ENCODE results near the gene BAIAP2L2. TPM values are rescaled to one million over a fixed set of nuclear protein-coding genes. Genes with fewer than 3 reads are reported as not detected.

Gene BAIAP2L2
- total and polyA plus RNA-seq, 2 experiments from 2014 or later: 3.9 to 5.6 TPM

- Mint-ChIP-seq H3K27ac (no peak overlapping the region), H3K36me3 (ENCODE audit: low read depth) (peaks cover 13% of the 10 kb centered on the region; the same call in 2 of the 3 replicates), H3K4me3 (no peak overlapping the region), H3K9me3 (no peaks in the 10 kb centered on the region), H3K27me3 (ENCODE audit: insufficient read depth, low read depth, poor library complexity) (peaks cover 32% of the 10 kb centered on the region), H3K4me1 (peaks cover 5% of the 10 kb centered on the region; the same call in 2 of the 3 replicates)
- H3K9me2 ChIP-seq (ENCODE audit: insufficient read depth): no peaks in the 10 kb centered on the region
- TF ChIP-seq ZNF331 (CRISPR knock-in tag; IDR thresholded peaks at IDR 0.05; ENCODE audit: low read depth) (no peak), CTCF (conservative IDR thresholded peaks at IDR 0.05; ENCODE audit: low read depth in 2 of 2) (no peak), JUNB (IDR thresholded peaks at IDR 0.05; ENCODE audit: unreplicated experiment) (no peak), CREB1 (CRISPR knock-in tag; IDR thresholded peaks at IDR 0.05; ENCODE audit: low read depth) (no peak), EZH2phosphoT487 (IDR thresholded peaks at IDR 0.05; ENCODE audit: unreplicated experiment) (no peak), ZNF114 (CRISPR knock-in tag; IDR thresholded peaks at IDR 0.05) (no peak), ETS1 (IDR thresholded peaks at IDR 0.05) (no peak), NANOG (IDR thresholded peaks at IDR 0.05; ENCODE audit: borderline replicate concordance) (no peak), EZH2 (IDR thresholded peaks at IDR 0.05; ENCODE audit: low read depth, unreplicated experiment) (no peak), ZNF462 (CRISPR knock-in tag; IDR thresholded peaks at IDR 0.05) (no peak), REST (IDR thresholded peaks at IDR 0.05; ENCODE audit: unreplicated experiment) (no peak), STAT1 (IDR thresholded peaks at IDR 0.05; ENCODE audit: unreplicated experiment) (no peak), POLR2AphosphoS5 (IDR thresholded peaks at IDR 0.05; ENCODE audit: low read depth) (no peak)
- H3F3A ChIP-seq (replicated peaks; ENCODE audit: low read depth): no peaks in the 10 kb centered on the region
- no peaks in the 10 kb centered on the region; the same call in 1 of the 2 replicates for H4K20me1 ChIP-seq (replicated peaks; ENCODE audit: insufficient read depth)
- H3K27me3 ChIP-seq (ENCODE audit: insufficient read depth): peaks cover 34% of the 10 kb centered on the region
- no peak overlapping the region for H3K27ac ChIP-seq (ENCODE audit: low read depth)
- peaks cover 12% of the 10 kb centered on the region; the same call in 1 of the 2 replicates for H3K4me1 ChIP-seq (ENCODE audit: insufficient read depth)
- no peaks in the 10 kb centered on the region for H3K36me3 ChIP-seq (ENCODE audit: insufficient read depth)
- H3K4me2 ChIP-seq: no peak overlapping the region
- ATAC-seq: no peak
- no peak overlapping the region for H3K4me3 ChIP-seq
- H3K79me2 ChIP-seq (replicated peaks; ENCODE audit: insufficient read depth): no peaks in the 10 kb centered on the region
- H2AFZ ChIP-seq: no peak overlapping the region
- DNase-seq (ENCODE audit: low spot score): no peak
Measured at GRCh38 chr22:38077595-38077994, 32.9 kb downstream of the BAIAP2L2 start.
